Ishikawa (cell line): ENCODE data around the gene MAPK9.

Experiments used
- CREB1 ChIP-seq: IDR thresholded peaks from 2 replicates; pipeline ENCODE4 v1.6.1; 2012; ENCODE audit warnings: low read depth
- EP300 ChIP-seq: IDR thresholded peaks from 2 replicates; pipeline ENCODE4 v1.6.1; 2012; ENCODE audit warnings: borderline replicate concordance
- FOXM1 ChIP-seq: IDR thresholded peaks from 2 replicates; pipeline ENCODE4 v1.6.1; 2012; ENCODE audit warnings: low read depth, borderline replicate concordance
- TEAD4 ChIP-seq: IDR thresholded peaks from 2 replicates; pipeline ENCODE4 v1.6.1; 2012
- TF ChIP-seq, protein P1 (sequence below): IDR thresholded peaks from 2 replicates; pipeline ENCODE4 v1.6.1; 2012

DNA sequence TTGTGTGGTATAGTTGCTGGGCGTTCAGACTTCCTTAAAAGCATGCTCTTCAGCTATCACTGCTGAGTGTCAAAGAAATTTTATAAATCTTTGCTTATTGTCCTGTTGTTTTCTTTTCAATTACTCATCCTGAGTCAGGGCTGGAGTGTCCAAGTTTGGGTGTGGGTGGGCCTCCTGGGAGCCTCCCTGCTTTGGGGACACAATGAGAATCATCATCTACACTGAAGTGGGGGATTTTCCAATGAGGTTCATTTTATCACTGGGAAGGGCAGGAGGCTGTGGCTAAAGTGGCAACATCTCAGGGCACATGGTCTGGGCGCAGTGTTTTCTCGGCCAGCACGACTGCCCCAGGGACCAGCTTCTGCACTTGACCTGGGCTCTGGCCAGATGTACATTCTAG is 41.8 kb upstream of the MAPK9 start:
- TF ChIP-seq, protein P1, sequence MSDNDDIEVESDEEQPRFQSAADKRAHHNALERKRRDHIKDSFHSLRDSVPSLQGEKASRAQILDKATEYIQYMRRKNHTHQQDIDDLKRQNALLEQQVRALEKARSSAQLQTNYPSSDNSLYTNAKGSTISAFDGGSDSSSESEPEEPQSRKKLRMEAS: no peak
- no peak for TF ChIP-seq EP300
- TF ChIP-seq CREB1: no peak
- no peak for TF ChIP-seq FOXM1
- TF ChIP-seq TEAD4: no peak
